IPS-15b (cell line): ENCODE measurements around the gene NCOA1.
"Not testable (repeated sequence)": the region's sequence is repeated elsewhere in the genome, so short reads cannot be mapped to it uniquely, and the experiment has no call there.

Source experiments
- H3K27me3 ChIP-seq: one replicate; pipeline ENCODE4 v1.6.1; 2013; ENCODE audit warnings: low read length; ENCODE audit not compliant: control insufficient read depth, insufficient read depth
- H3K36me3 ChIP-seq: one replicate; pipeline ENCODE4 v1.6.1; 2013; ENCODE audit warnings: low read length; ENCODE audit not compliant: control insufficient read depth, insufficient read depth
- H3K4me1 ChIP-seq: one replicate; pipeline ENCODE4 v1.6.1; 2013; ENCODE audit warnings: mild to moderate bottlenecking, low read length; ENCODE audit not compliant: control insufficient read depth, insufficient read depth
- H3K4me3 ChIP-seq: one replicate; pipeline ENCODE4 v1.5.1; 2013; ENCODE audit warnings: low read depth, low read length
- H3K9ac ChIP-seq: one replicate; pipeline ENCODE4 v1.6.1; 2013; ENCODE audit warnings: low read depth, mild to moderate bottlenecking, low read length
- H3K9me3 ChIP-seq: one replicate; pipeline ENCODE4 v1.6.1; 2013; ENCODE audit warnings: mild to moderate bottlenecking, low read length; ENCODE audit not compliant: control insufficient read depth, insufficient read depth

Gene NCOA1

DNA sequence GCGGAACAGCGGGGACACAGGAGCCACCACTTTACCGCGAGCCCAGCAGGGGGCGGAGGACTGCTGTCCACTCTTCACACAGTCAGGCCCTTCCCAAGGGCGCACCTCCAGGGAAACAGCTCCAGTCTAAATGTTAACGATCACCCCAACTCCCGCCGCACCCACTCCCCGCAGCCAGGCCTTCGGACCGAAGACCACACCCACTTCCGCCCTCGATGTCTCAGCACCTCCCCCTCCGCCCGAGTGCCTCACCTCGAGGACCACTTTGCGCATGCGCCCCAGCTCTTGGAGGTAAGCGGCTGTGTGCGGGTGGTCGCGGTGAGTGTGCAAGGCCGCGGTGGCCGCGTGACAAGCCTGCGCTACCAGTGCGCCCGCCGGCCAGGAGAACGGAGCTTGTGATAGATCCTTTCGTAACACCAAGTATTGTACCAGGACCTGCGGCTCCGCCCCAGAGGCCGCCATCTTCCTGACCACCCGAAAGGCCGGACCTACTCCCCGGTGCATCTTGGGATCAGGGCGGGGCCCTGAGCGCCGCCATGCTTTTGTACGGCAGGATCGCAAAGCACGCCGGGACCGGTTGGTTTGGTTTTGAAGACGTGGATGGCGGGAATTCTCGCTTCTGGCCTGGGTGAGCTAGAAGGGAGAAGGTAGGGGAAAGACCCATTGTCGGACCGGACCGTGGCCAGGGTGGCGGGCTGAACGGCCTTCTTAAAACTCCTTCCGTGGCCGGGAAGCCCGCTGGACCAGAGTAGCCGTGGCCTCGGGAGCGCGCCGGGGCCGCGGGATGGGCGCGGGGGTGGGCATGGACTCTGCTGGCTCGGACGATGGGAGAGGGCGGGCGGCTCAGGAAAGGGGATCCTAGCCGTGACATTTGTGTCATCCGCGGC is 302.1 kb downstream of the NCOA1 start, which contains the start of the genes CENPO and PTRHD1:
CENPO (plus strand) TSS at position 552 of the 887 bp plus-strand sequence. CDS start 495 bp downstream, outside the sequence.
PTRHD1 (minus strand) TSS at position 518 of the 887 bp plus-strand sequence; CDS start at position 504, 14 bp downstream.
- Histone ChIP-seq H3K9me3 (no peaks in the 10 kb centered on the region), H3K27me3 (no peaks in the 10 kb centered on the region), H3K4me1 (peaks cover 15% of the 10 kb centered on the region), H3K36me3 (no peaks in the 10 kb centered on the region), H3K4me3 (peak within 1 kb of the TSS; percentile 96), H3K9ac (peak within 1 kb of the TSS; percentile 100)

DNA sequence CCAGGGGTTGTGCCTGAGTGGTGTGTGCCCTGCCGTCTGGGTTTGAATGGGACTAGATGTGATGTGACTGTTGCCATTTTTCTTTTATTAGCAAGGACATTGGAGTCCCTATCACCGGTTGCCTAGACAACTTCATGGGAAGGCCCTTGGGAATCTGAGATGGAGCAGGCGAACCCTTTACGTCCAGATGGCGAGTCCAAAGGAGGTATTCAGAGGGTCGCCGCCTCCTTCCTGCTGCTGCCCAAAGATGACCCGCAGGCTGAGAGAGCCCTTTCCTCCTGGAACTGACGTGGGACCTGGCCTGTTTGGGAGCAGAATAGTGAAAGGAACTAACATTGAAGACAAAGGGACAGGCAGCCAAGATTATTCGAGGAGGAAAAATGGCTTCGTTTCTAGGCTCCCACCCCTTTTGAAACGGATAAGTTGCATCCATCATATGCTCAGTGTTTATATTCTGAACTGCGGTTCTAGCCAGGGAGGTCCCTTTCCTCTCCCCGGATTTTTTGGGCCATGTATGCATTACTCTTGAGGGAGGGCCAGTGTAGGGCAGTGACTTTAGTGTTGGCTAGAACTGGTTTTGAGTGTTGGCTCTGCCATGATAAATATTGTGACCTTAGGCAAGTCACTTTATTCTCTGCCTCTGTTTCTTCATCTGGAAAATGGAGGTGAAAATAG is 302.8 kb downstream of the NCOA1 start:
- peaks cover 15% of the 10 kb centered on the region for H3K4me1 ChIP-seq
- no peaks in the 10 kb centered on the region for H3K36me3 ChIP-seq
- H3K9me3 ChIP-seq, result no peaks in the 10 kb centered on the region
- H3K27me3 ChIP-seq, result no peaks in the 10 kb centered on the region
- peak overlapping the region; percentile 100 for H3K9ac ChIP-seq
- peak overlapping the region; percentile 96 for H3K4me3 ChIP-seq

DNA sequence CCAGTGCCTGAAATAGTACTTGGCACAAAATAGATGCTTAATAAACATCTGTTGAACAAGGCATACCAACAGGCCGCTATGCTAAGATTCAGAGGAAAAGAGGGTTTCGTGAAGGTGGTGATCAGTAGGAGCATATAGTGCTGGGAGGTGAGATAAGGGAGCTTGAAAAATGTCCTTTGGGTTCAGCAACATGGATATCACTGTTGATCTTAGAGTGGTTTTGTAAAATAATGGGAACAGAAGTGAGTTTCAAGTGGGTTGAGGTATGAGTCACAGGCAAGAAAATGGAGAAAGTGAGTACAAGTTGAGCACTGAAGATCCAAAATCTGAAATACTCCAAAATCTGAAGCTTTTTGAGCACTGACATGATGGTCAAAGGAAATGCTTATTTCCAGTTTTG is 306.6 kb downstream of the NCOA1 start:
- Histone ChIP-seq H3K4me1 (peaks cover 5% of the 10 kb centered on the region), H3K9ac (no peak overlapping the region), H3K36me3 (peaks cover 8% of the 10 kb centered on the region), H3K9me3 (no peaks in the 10 kb centered on the region), H3K27me3 (no peaks in the 10 kb centered on the region), H3K4me3 (no peak overlapping the region)

DNA sequence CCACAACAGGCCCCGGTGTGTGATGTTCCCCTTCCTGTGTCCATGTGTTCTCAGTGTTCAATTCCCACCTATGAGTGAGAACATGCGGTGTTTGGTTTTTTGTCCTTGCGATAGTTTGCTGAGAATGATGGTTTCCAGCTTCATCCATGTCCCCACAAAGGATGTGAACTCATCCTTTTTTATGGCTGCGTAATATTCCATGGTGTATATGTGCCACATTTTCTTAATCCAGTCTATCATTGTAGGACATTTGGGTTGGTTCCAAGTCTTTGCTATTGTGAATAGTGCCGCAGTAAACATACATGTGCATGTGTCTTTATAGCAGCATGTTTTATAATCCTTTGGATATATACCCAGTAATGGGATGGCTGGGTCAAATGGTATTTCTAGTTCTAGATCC is 309.4 kb downstream of the NCOA1 start:
- not testable (repeated sequence) for H3K9ac ChIP-seq, H3K36me3 ChIP-seq, H3K9me3 ChIP-seq, H3K4me3 ChIP-seq, H3K4me1 ChIP-seq, H3K27me3 ChIP-seq

DNA sequence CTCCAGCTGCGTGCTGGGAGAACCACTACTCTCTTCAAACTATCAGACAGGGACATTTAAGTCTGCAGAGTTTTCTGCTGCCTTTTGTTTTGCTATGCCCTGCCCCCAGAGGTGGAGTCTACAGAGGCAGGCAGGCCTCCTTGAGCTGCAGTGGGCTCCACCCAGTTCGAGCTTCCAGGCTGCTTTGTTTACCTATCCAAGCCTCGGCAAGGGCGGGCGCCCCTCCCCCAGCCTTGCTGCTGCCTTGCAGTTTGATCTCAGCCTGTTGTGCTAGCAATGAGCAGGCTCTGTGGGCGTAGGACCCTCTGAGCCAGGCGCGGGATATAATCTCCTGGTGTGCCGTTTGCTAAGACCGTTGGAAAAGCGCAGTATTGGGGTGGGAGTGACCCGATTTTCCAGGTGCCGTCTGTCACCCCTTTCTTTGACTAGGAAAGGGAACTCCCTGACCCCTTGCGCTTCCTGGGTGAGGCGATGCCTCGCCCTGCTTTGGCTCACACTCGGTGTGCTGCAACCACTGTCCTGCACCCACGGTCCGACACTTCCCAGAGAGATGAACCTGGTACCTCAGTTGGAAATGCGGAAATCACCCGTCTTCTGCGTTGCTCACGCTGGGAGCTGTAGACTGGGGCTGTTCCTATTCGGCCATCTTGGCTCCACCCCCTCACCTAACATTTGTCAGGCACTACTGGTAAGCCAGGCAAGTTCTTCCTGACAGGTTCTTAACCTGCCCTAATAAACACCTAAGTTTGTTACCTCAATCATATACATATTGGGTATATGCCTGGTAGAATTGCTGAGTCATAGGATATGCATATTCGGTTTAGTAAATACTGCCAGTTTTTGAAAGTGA is 315.0 kb downstream of the NCOA1 start:
- not testable (repeated sequence) for H3K4me3 ChIP-seq, H3K9me3 ChIP-seq, H3K4me1 ChIP-seq, H3K27me3 ChIP-seq, H3K9ac ChIP-seq
- H3K36me3 ChIP-seq, result peaks cover 16% of the 10 kb centered on the region

DNA sequence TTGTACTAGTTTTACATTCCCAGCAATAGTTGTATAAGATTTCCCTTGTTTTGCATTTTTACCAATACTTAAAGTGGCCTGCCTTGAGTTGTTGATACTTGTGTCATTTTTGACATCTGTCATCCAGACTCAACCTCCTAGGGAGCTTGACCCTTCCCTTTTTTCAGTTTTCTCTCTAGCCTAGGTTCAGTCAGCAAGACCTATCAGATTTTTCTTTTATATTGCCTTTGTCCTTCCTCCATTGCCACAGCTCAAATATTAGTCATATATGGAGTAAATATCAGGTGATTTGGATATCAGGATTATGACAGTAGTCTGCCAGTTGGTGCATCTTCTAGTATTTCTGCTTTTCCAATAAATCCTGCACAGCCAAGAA is 315.6 kb downstream of the NCOA1 start:
- Histone ChIP-seq H3K9me3 (peaks cover 8% of the 10 kb centered on the region), H3K4me3 (no peak overlapping the region), H3K36me3 (peaks cover 16% of the 10 kb centered on the region), H3K9ac (no peak overlapping the region), H3K4me1 (no peaks in the 10 kb centered on the region), H3K27me3 (no peaks in the 10 kb centered on the region)

DNA sequence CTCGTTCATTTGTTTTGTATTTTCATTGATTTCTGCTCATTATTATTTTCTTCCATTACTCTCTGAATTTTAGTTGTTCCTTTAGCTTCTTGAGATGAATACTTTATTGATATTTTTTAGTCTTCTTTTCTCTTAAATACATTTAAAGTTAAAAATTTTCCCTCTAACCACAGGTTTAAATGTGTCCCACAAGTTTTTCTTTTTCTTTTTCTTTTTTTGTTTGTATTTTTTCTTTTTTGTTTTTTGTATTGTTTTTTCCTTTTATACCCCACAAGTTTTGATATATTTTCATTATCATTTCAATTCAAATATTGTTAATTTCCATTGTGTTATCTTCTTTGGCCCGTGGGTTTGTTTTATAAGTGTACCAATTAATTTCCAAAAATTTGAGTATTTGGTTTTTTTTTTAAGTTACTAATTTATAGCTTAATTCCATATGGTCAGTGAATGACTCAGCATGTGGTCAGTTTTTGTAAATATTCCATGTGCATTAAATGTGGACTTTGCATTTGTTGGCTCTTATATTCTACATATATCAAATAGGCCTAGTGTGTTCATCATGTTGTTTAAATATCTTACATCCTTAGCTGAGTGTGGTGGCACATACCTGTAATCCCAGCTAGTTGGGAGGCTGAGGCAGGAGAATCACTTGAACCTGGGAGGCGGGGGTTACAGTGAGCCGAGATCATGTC is 318.4 kb downstream of the NCOA1 start:
- Histone ChIP-seq H3K36me3 (peaks cover 16% of the 10 kb centered on the region), H3K27me3 (no peaks in the 10 kb centered on the region), H3K9ac (no peak overlapping the region), H3K9me3 (peaks cover 8% of the 10 kb centered on the region), H3K4me3 (no peak overlapping the region), H3K4me1 (no peaks in the 10 kb centered on the region)

DNA sequence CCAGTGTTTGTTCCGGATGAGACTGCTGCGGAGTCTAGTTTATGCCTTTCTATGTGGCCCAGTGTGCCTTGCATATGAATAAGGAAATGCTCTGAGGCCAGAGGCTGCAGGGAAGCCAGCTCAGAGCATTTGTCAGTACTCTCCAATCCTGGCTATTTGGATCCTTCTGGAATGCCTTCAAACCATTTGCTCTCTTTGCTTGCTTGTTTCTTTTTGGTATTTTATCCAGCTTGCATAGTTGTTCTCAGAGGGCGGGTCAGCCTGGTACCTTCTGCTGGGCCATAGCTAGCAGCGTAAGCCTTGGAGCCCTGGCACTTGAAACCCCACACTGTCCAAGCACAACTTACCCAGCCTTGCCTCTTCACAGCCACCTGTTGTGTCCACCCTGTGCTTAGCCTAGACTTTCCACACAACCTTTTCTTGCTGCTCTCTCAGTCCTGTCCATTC is 322.7 kb downstream of the NCOA1 start:
- Histone ChIP-seq H3K4me3 (no peak overlapping the region), H3K27me3 (no peaks in the 10 kb centered on the region), H3K36me3 (peaks cover 28% of the 10 kb centered on the region), H3K9me3 (no peaks in the 10 kb centered on the region), H3K9ac (no peak overlapping the region), H3K4me1 (no peaks in the 10 kb centered on the region)

DNA sequence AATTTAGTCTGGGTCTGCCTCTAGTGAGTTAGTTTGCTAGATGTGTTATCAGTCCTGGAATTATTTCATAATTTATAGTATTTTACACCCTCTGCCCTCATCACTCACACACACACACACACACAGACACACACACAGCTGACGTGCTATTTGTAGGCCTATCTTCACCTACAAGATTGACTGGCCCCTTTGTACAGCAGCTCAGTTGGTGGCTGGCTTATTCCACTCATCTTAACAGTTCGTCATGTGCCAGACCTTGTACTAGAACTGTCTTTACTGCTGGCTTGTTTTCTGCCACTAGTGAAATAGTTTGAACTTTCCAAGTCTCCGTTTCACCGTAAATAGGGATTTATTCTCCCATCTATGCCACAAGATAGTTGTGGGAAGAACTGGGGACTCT is 323.5 kb downstream of the NCOA1 start:
- Histone ChIP-seq H3K36me3 (peaks cover 36% of the 10 kb centered on the region), H3K9ac (no peak overlapping the region), H3K9me3 (no peaks in the 10 kb centered on the region), H3K4me1 (no peaks in the 10 kb centered on the region), H3K4me3 (no peak overlapping the region), H3K27me3 (no peaks in the 10 kb centered on the region)

DNA sequence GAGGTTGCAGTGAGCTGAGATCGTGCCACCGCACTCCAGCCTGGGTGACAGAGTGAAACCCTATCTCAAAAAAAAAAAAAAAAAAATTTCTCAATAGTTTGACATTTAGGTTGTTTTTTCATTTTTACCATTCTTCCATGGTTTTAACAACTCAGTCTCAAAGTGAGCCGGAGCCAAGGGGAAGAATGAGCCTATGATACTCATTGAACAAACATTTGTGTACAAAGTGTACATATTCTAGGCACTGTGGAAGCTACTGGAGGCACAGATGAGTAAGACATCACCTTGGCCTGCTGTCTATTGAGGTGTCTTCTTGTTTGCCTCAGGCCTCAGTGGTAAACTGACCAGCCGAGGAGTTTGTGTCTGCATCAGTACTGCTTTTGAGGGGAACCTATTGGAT is 324.1 kb downstream of the NCOA1 start:
- Histone ChIP-seq H3K4me3 (no peak overlapping the region), H3K4me1 (no peaks in the 10 kb centered on the region), H3K27me3 (no peaks in the 10 kb centered on the region), H3K36me3 (peaks cover 36% of the 10 kb centered on the region), H3K9me3 (no peaks in the 10 kb centered on the region), H3K9ac (no peak overlapping the region)

DNA sequence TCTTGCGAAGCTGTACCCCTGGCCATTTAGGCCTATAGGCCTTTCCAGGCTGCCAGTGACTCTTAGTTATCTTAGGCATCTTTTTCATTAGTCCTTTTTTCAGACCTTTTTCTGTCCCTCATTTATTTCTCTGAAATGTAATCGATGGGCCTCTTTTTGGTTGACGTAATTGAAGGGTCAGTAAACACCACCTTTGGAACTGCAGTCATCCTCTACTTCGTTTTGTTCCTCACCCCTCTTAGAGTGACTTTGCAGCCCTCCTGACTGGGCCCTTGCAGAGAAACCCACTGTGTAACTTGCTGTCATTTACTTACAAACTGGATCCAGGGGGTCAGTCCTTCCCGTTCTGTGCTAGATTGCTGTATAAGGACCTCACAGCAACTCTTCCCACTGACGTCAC is 325.4 kb downstream of the NCOA1 start:
- no peak overlapping the region for H3K9ac ChIP-seq
- H3K4me3 ChIP-seq, result no peak overlapping the region
- H3K9me3 ChIP-seq, result no peaks in the 10 kb centered on the region
- H3K27me3 ChIP-seq, result no peaks in the 10 kb centered on the region
- H3K36me3 ChIP-seq, result peaks cover 39% of the 10 kb centered on the region
- peaks cover 8% of the 10 kb centered on the region for H3K4me1 ChIP-seq
